Upper lobe of left lung (tissue), 4 donors: ENCODE results near the gene FAM171A2.

Experiments
- EP300 ChIP-seq, 4 donors: sonication (generic); formaldehyde crosslinking; IDR thresholded peaks; one replicate each; pipeline ENCODE4 v1.5.1; 2017; ENCODE audit warnings: antibody characterized with exemption in 4 of 4, control low read depth in 2 of 4
- TF ChIP-seq, protein P1 (sequence below), 6 experiments: fragments of 450-650 bp in 4 of 6; fragments of 200-600 bp in 2 of 6; sonication (generic) in 2 of 6; IDR thresholded peaks; one replicate each; pipeline ENCODE4 v1.5.1; 2016 to 2019; ENCODE audit warnings: antibody characterized with exemption in 6 of 6

- TF ChIP-seq, protein P1, sequence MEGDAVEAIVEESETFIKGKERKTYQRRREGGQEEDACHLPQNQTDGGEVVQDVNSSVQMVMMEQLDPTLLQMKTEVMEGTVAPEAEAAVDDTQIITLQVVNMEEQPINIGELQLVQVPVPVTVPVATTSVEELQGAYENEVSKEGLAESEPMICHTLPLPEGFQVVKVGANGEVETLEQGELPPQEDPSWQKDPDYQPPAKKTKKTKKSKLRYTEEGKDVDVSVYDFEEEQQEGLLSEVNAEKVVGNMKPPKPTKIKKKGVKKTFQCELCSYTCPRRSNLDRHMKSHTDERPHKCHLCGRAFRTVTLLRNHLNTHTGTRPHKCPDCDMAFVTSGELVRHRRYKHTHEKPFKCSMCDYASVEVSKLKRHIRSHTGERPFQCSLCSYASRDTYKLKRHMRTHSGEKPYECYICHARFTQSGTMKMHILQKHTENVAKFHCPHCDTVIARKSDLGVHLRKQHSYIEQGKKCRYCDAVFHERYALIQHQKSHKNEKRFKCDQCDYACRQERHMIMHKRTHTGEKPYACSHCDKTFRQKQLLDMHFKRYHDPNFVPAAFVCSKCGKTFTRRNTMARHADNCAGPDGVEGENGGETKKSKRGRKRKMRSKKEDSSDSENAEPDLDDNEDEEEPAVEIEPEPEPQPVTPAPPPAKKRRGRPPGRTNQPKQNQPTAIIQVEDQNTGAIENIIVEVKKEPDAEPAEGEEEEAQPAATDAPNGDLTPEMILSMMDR (IDR thresholded peaks at IDR 0.05), result no peak
- no peak for TF ChIP-seq EP300 (IDR thresholded peaks at IDR 0.05)
Observed at GRCh38 chr17:44310188-44310587, 53.5 kb downstream of the FAM171A2 start.
